OCI-LY7 (cell line): ENCODE data around the gene BMPR1B. TPM values are rescaled to one million over a fixed set of nuclear protein-coding genes. Genes with fewer than 3 reads are reported as not detected.
"Not testable (repeated sequence)": the region's sequence is repeated elsewhere in the genome, so short reads cannot be mapped to it uniquely, and the experiment has no call there.

Experiments
- BruUV-seq: library from RNA; stranded (reverse); fragments of 400-500 nt; replicated peaks from 2 replicates; lab custom pipeline; 2021; lab: Mats Ljungman, UMichigan
- CTCF ChIA-PET: fragments of 300-600 bp; sonication (Branson Sonifier 250); formaldehyde crosslinking; loops from one replicate; lab custom pipeline; 2022; ENCODE audit warnings: antibody characterized with exemption; ENCODE audit not compliant: unreplicated experiment; lab: Charles Lee
- POLR2A ChIA-PET: fragments of 300-600 bp; sonication (Branson Sonifier 250); formaldehyde crosslinking; loops from one replicate; lab custom pipeline; 2022; ENCODE audit warnings: antibody characterized with exemption; lab: Charles Lee
- DNase-seq: peaks from one replicate; pipeline ENCODE4 v3.0.0-alpha.2; 2015; ENCODE audit warnings: low spot score
- H2AFZ ChIP-seq: fragments of 200-600 bp; sonication (generic), shearing (Covaris generic); 2 replicates; pipeline ENCODE4 v1.6.1; 2014; ENCODE audit warnings: mild to moderate bottlenecking, antibody characterized with exemption, low read length, moderate library complexity
- H3K27ac ChIP-seq: fragments of 200-600 bp; sonication (generic); 2 replicates; pipeline ENCODE4 v1.5.1; 2014; ENCODE audit warnings: mixed run types, low read depth, mild to moderate bottlenecking, moderate library complexity, low read length, inconsistent platforms; ENCODE audit not compliant: poor library complexity, severe bottlenecking
- H3K36me3 ChIP-seq: fragments of 200-600 bp; sonication (generic); 2 replicates; pipeline ENCODE4 v1.6.1; 2014; ENCODE audit warnings: mild to moderate bottlenecking, antibody characterized with exemption, low read length, moderate library complexity, mixed read lengths; ENCODE audit not compliant: insufficient read depth
- H3K4me1 ChIP-seq: fragments of 200-600 bp; sonication (generic); 2 replicates; pipeline ENCODE4 v1.5.1; 2014; ENCODE audit warnings: mild to moderate bottlenecking, low read length; ENCODE audit not compliant: insufficient read depth, poor library complexity, severe bottlenecking
- H3K4me2 ChIP-seq: fragments of 200-600 bp; sonication (generic); 2 replicates; pipeline ENCODE4 v1.6.1; 2014; ENCODE audit warnings: mild to moderate bottlenecking, low read length
- H3K4me3 ChIP-seq: fragments of 200-600 bp; sonication (generic); 2 replicates; pipeline ENCODE4 v1.5.1; 2014; ENCODE audit warnings: mild to moderate bottlenecking, low read depth, low read length; ENCODE audit not compliant: poor library complexity, severe bottlenecking
- H3K79me2 ChIP-seq: fragments of 200-600 bp; sonication (generic); 2 replicates; pipeline ENCODE4 v1.6.1; 2016; ENCODE audit warnings: low read depth, mild to moderate bottlenecking, low read length, moderate library complexity, mixed read lengths; ENCODE audit not compliant: insufficient read depth
- H3K9me2 ChIP-seq: fragments of 200-600 bp; sonication (generic); 2 replicates; pipeline ENCODE4 v1.6.1; 2016; ENCODE audit warnings: mild to moderate bottlenecking, low read length, mixed read lengths; ENCODE audit not compliant: insufficient read depth
- H3K9me3 ChIP-seq: fragments of 200-600 bp; sonication (generic); 2 replicates; pipeline ENCODE4 v1.6.1; 2014; ENCODE audit warnings: mild to moderate bottlenecking, mixed run types, low read length, mixed read lengths
- H4K20me1 ChIP-seq: fragments of 200-600 bp; sonication (generic); 2 replicates; pipeline ENCODE4 v1.6.1; 2014; ENCODE audit warnings: mild to moderate bottlenecking, antibody characterized with exemption, low read length, moderate library complexity, mixed read lengths; ENCODE audit not compliant: insufficient read depth
- CTCF ChIP-seq: fragments of 200-600 bp; sonication (generic); conservative IDR thresholded peaks from 2 replicates; pipeline ENCODE4 v1.5.1; 2014; ENCODE audit warnings: mild to moderate bottlenecking, antibody characterized with exemption, low read length, moderate library complexity, mixed read lengths
- EZH2phosphoT487 ChIP-seq: fragments of 200-600 bp; sonication (generic); IDR thresholded peaks from 2 replicates; pipeline ENCODE4 v1.6.1; 2018; ENCODE audit warnings: low read depth, borderline replicate concordance, mild to moderate bottlenecking, mixed run types, antibody characterized with exemption, low read length, moderate library complexity, mixed read lengths
- intact Hi-C: fragments of 100-400 bp; cut with micrococcal nuclease; formaldehyde crosslinking; loops from one replicate; pipeline ENCODE4 v1.10.0; 2022; ENCODE audit not compliant: unreplicated experiment
- total RNA-seq, 2 experiments: library from RNA; depleted of rRNA in 1 of 2; stranded (reverse); fragments of >200 nt in 1 of 2; shearing (Covaris generic) in 1 of 2; gene quantifications; 2 replicates each; pipeline ENCODE4 v1.2.3, GENCODE V29; 2014 to 2022

The BMPR1B gene
- total RNA-seq, 2 experiments from 2014 or later: not detected

- H3K79me2 ChIP-seq: no peaks in the 10 kb centered on the region
- H3K36me3 ChIP-seq: no peaks in the 10 kb centered on the region
- CTCF ChIA-PET: no interaction called here
- no peak overlapping the region for H3K27ac ChIP-seq
- POLR2A ChIA-PET: no interaction called here
- intact Hi-C loops: no loop called here
- no peaks in the 10 kb centered on the region for H4K20me1 ChIP-seq
- no TSS peak for BruUV-seq
- DNase-seq: no peak
- no peaks in the 10 kb centered on the region for H3K4me1 ChIP-seq
- TF ChIP-seq EZH2phosphoT487 (no peak), CTCF (no peak)
- no peaks in the 10 kb centered on the region for H3K9me2 ChIP-seq
- no peaks in the 10 kb centered on the region for H3K9me3 ChIP-seq
- no peak overlapping the region for H3K4me3 ChIP-seq
- no peak overlapping the region for H3K4me2 ChIP-seq
- no peak overlapping the region for H2AFZ ChIP-seq
These were observed 301.2 kb downstream of the BMPR1B start for GRCh38 chr4:95058991-95059390.

- Histone ChIP-seq H3K9me2 (no peaks in the 10 kb centered on the region), H4K20me1 (no peaks in the 10 kb centered on the region), H3K4me1 (no peaks in the 10 kb centered on the region), H3K27ac (no peak overlapping the region), H3K4me2 (no peak overlapping the region), H3K9me3 (no peaks in the 10 kb centered on the region), H2AFZ (no peak overlapping the region), H3K36me3 (no peaks in the 10 kb centered on the region), H3K79me2 (no peaks in the 10 kb centered on the region), H3K4me3 (no peak overlapping the region)
- POLR2A ChIA-PET: no interaction called here
- DNase-seq: no peak
- CTCF ChIA-PET: no interaction called here
- no TSS peak for BruUV-seq
- no peak for TF ChIP-seq CTCF
- TF ChIP-seq EZH2phosphoT487: no peak
- intact Hi-C loops: no loop called here
These were observed 301.9 kb downstream of the BMPR1B start for GRCh38 chr4:95059663-95060062.

- Histone ChIP-seq H3K4me3 (no peak overlapping the region), H3K36me3 (no peaks in the 10 kb centered on the region), H4K20me1 (no peaks in the 10 kb centered on the region), H3K9me3 (no peaks in the 10 kb centered on the region), H2AFZ (no peak overlapping the region), H3K4me1 (no peaks in the 10 kb centered on the region), H3K27ac (no peak overlapping the region), H3K4me2 (no peak overlapping the region), H3K9me2 (no peaks in the 10 kb centered on the region), H3K79me2 (no peaks in the 10 kb centered on the region)
- intact Hi-C loops: no loop called here
- no peak for DNase-seq
- no TSS peak for BruUV-seq
- TF ChIP-seq EZH2phosphoT487: no peak
- no peak for TF ChIP-seq CTCF
- ChIA-PET POLR2A (no interaction called here), CTCF (no interaction called here)
These were observed 303.5 kb downstream of the BMPR1B start for GRCh38 chr4:95061220-95061619.

- intact Hi-C loops, H3K9me3 ChIP-seq, H3K27ac ChIP-seq, CTCF ChIA-PET, BruUV-seq, H3K4me2 ChIP-seq, H3K4me3 ChIP-seq, DNase-seq, H4K20me1 ChIP-seq, H3K36me3 ChIP-seq, H3K79me2 ChIP-seq, H2AFZ ChIP-seq, H3K4me1 ChIP-seq, H3K9me2 ChIP-seq: not testable (repeated sequence)
- POLR2A ChIA-PET: interaction anchor here (0.5 kb wide), 1 partner anchor 331 kb away, joined by 3 read pairs; no protein-coding TSS in a partner anchor
These were observed 304.0 kb downstream of the BMPR1B start for GRCh38 chr4:95061801-95062200.
